ENCODE measurements around the gene ARRDC1.
A peak's percentile ranks its signal among the peaks of the same experiment; 100 is the strongest.
"Not testable (repeated sequence)": the region's sequence is repeated elsewhere in the genome, so short reads cannot be mapped to it uniquely, and the experiment has no call there.

Gene ARRDC1
- 28.4 to 38.2 reads per million in 2 donors for total RNA-seq

- peak; percentile 85 to 98 (median 88) for DNase-seq
Measured at GRCh38 chr9:137605121-137606004, at the start of gene ARRDC1. Gene ARRDC1, plus strand, starts transcription at chr9:137605686. Its CDS starts 32 bp downstream, at chr9:137605718.

GRCh38 chr9:137556069-137556838 lies 49.2 kb upstream of the ARRDC1 start:
- no peak for DNase-seq

GRCh38 chr9:137558127-137558526 lies 47.4 kb upstream of the ARRDC1 start:
- no peak for DNase-seq

GRCh38 chr9:137564134-137564533 lies 41.4 kb upstream of the ARRDC1 start:
- no peak for DNase-seq

- no peak for DNase-seq
Measured at GRCh38 chr9:137564817-137565411, 40.6 kb upstream of the ARRDC1 start.

- DNase-seq = not testable (repeated sequence)
Measured at GRCh38 chr9:137568445-137568844, 37.0 kb upstream of the ARRDC1 start.

- no peak for DNase-seq
Measured at GRCh38 chr9:137569609-137570203, 35.8 kb upstream of the ARRDC1 start.

GRCh38 chr9:137570566-137570965 lies 34.9 kb upstream of the ARRDC1 start:
- no peak for DNase-seq

GRCh38 chr9:137574192-137574591 lies 31.3 kb upstream of the ARRDC1 start:
- DNase-seq = no peak

GRCh38 chr9:137575364-137575715 lies 30.1 kb upstream of the ARRDC1 start:
- DNase-seq = peak in 1 of 5 experiments; percentile 72

- peak in 1 of 5 experiments; percentile 67 for DNase-seq
Measured at GRCh38 chr9:137575716-137576411, 29.6 kb upstream of the ARRDC1 start.

- peak; percentile 87 to 96 (median 94) for DNase-seq
Measured at GRCh38 chr9:137578518-137579258, 26.8 kb upstream of the ARRDC1 start, which contains the start of gene DPH7. Gene DPH7, minus strand, starts transcription at chr9:137578925. Its CDS starts 148 bp downstream, at chr9:137578777.

GRCh38 chr9:137579259-137579604 lies 26.3 kb upstream of the ARRDC1 start:
- no peak for DNase-seq

- no peak for DNase-seq
Measured at GRCh38 chr9:137580209-137580953, 25.1 kb upstream of the ARRDC1 start.

- no peak for DNase-seq
Measured at GRCh38 chr9:137580954-137581322, 24.5 kb upstream of the ARRDC1 start.

- DNase-seq = no peak
Measured at GRCh38 chr9:137581361-137582285, 23.9 kb upstream of the ARRDC1 start.

GRCh38 chr9:137582286-137582860 lies 23.1 kb upstream of the ARRDC1 start:
- DNase-seq = peak in 1 of 5 experiments; percentile 39

GRCh38 chr9:137583347-137583746 lies 22.1 kb upstream of the ARRDC1 start:
- no peak for DNase-seq

GRCh38 chr9:137583957-137584356 lies 21.5 kb upstream of the ARRDC1 start:
- DNase-seq = no peak
